ENCODE data around the gene FCGR2B. TPM values are rescaled to one million over a fixed set of nuclear protein-coding genes. Genes with fewer than 3 reads are reported as not detected.

FCGR2B gene
- total RNA-seq, 1 donor from 2014 or later = not detected

- no peaks in the 10 kb centered on the region for H3K9me3 Mint-ChIP-seq (ENCODE audit: unreplicated experiment)
- no peak overlapping the region for H3K4me3 Mint-ChIP-seq (ENCODE audit: unreplicated experiment)
- TF ChIP-seq CTCF (IDR thresholded peaks at IDR 0.05; ENCODE audit: partially characterized antibody, unreplicated experiment) = no peak
- DNase-seq = no peak
- H3K27ac Mint-ChIP-seq (ENCODE audit: unreplicated experiment) = no peak overlapping the region
- peaks cover under 1% of the 10 kb centered on the region for H3K4me1 Mint-ChIP-seq (ENCODE audit: low read depth, unreplicated experiment)
- peaks cover 3% of the 10 kb centered on the region for H3K27me3 Mint-ChIP-seq (ENCODE audit: unreplicated experiment)
- no peaks in the 10 kb centered on the region for H3K36me3 Mint-ChIP-seq (ENCODE audit: unreplicated experiment)
Measured at GRCh38 chr1:161676441-161676840, 13.5 kb downstream of the FCGR2B start.

- no peak for TF ChIP-seq CTCF (IDR thresholded peaks at IDR 0.05; ENCODE audit: partially characterized antibody, unreplicated experiment)
- Mint-ChIP-seq H3K27me3 (ENCODE audit: unreplicated experiment) (peaks cover 3% of the 10 kb centered on the region), H3K36me3 (ENCODE audit: unreplicated experiment) (no peaks in the 10 kb centered on the region), H3K9me3 (ENCODE audit: unreplicated experiment) (no peaks in the 10 kb centered on the region), H3K4me1 (ENCODE audit: low read depth, unreplicated experiment) (no peaks in the 10 kb centered on the region), H3K4me3 (ENCODE audit: unreplicated experiment) (no peak overlapping the region), H3K27ac (ENCODE audit: unreplicated experiment) (no peak overlapping the region)
- no peak for DNase-seq
Measured at GRCh38 chr1:161676958-161677689, 14.2 kb downstream of the FCGR2B start.

- Mint-ChIP-seq H3K4me3 (ENCODE audit: unreplicated experiment) (no peak overlapping the region), H3K36me3 (ENCODE audit: unreplicated experiment) (no peaks in the 10 kb centered on the region), H3K4me1 (ENCODE audit: low read depth, unreplicated experiment) (no peaks in the 10 kb centered on the region), H3K27ac (ENCODE audit: unreplicated experiment) (no peak overlapping the region), H3K27me3 (ENCODE audit: unreplicated experiment) (peaks cover 3% of the 10 kb centered on the region), H3K9me3 (ENCODE audit: unreplicated experiment) (no peaks in the 10 kb centered on the region)
- DNase-seq = no peak
- TF ChIP-seq CTCF (IDR thresholded peaks at IDR 0.05; ENCODE audit: partially characterized antibody, unreplicated experiment) = no peak
Measured at GRCh38 chr1:161678500-161678899, 15.6 kb downstream of the FCGR2B start.

GRCh38 chr1:161681879-161682278, 18.9 kb downstream of the FCGR2B start:
- Mint-ChIP-seq H3K27ac (ENCODE audit: unreplicated experiment) (no peak overlapping the region), H3K36me3 (ENCODE audit: unreplicated experiment) (no peaks in the 10 kb centered on the region)
- no peak for TF ChIP-seq CTCF (IDR thresholded peaks at IDR 0.05; ENCODE audit: partially characterized antibody, unreplicated experiment)

GRCh38 chr1:161688946-161689345, 26.0 kb downstream of the FCGR2B start:
- H3K4me1 Mint-ChIP-seq (ENCODE audit: low read depth, unreplicated experiment) = no peaks in the 10 kb centered on the region
- TF ChIP-seq CTCF (IDR thresholded peaks at IDR 0.05; ENCODE audit: partially characterized antibody, unreplicated experiment) = no peak
- no peaks in the 10 kb centered on the region for H3K9me3 Mint-ChIP-seq (ENCODE audit: unreplicated experiment)
- H3K27me3 Mint-ChIP-seq (ENCODE audit: unreplicated experiment) = no peaks in the 10 kb centered on the region
- H3K27ac Mint-ChIP-seq (ENCODE audit: unreplicated experiment) = no peak overlapping the region
- no peaks in the 10 kb centered on the region for H3K36me3 Mint-ChIP-seq (ENCODE audit: unreplicated experiment)
- no peak for DNase-seq
- H3K4me3 Mint-ChIP-seq (ENCODE audit: unreplicated experiment) = no peak overlapping the region

More at GRCh38 chr1:161681879-161682278, 18.9 kb downstream of the FCGR2B start:
- no peak for DNase-seq
- no peaks in the 10 kb centered on the region for H3K4me1 Mint-ChIP-seq (ENCODE audit: low read depth, unreplicated experiment)
- H3K4me3 Mint-ChIP-seq (ENCODE audit: unreplicated experiment) = no peak overlapping the region
- H3K27me3 Mint-ChIP-seq (ENCODE audit: unreplicated experiment) = peaks cover 2% of the 10 kb centered on the region
- H3K9me3 Mint-ChIP-seq (ENCODE audit: unreplicated experiment) = no peaks in the 10 kb centered on the region
